ENCODE measurements around the gene ANKRD42. TPM values are rescaled to one million over a fixed set of nuclear protein-coding genes. Genes with fewer than 3 reads are reported as not detected.

Gene ANKRD42
- total RNA-seq, 1 experiment from 2014 or later: 5.4 TPM

DNA sequence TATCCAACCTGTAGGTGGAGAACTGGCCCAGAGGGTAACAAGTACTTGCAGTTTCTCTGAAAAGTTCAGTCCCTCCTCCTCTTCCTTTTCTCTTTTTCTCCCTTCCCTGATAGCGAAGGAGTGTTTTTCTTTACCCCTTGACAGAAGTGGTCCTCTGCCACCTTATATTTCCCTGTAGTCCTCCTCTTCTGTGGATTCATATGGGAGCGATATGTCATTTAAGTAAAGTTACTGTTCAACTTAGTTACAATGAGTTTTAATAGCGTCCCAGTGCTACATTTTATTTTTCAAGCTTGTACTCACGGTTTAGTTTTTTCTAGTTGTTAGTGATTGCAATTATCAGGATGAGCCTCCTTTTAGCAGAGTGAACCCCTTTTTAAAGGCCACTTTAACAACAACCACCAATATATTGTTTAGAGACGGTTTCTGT, 35.1 kb upstream of the ANKRD42 start:
- Histone ChIP-seq H4K20me1 (ENCODE audit: insufficient read depth) (peaks cover 27% of the 10 kb centered on the region; the same call in 1 of the 2 replicates), H2AFZ (ENCODE audit: low read depth, low read length, poor library complexity, severe bottlenecking) (no peak overlapping the region), H3K9me3 (ENCODE audit: control insufficient read depth in 1 of 2, insufficient read depth in 1 of 2, low read depth in 1 of 2, low read length in 2 of 2) (no peaks in the 10 kb centered on the region), H3K27ac (ENCODE audit: low read depth, low read length) (peak overlapping the region; percentile 88), H3K4me1 (ENCODE audit: control insufficient read depth in 1 of 2, insufficient read depth in 2 of 2, low read length in 2 of 2) (peaks cover 5 to 28% of the 10 kb centered on the region in 2 experiments; a peak in 3 of 4 replicates), H3K27me3 (ENCODE audit: insufficient read depth, low read length) (no peaks in the 10 kb centered on the region), H3K79me2 (ENCODE audit: insufficient read depth, low read length) (peaks cover 64% of the 10 kb centered on the region), H3K36me3 (ENCODE audit: control insufficient read depth in 1 of 2, insufficient read depth in 2 of 2, low read length in 2 of 2) (peaks cover 19% of the 10 kb centered on the region in 2 experiments), H3K4me3 (replicated peaks in 1 of 2; ENCODE audit: low read depth in 1 of 2, low read length in 2 of 2) (peak overlapping the region; percentile 96 to 97), H3K9me2 (ENCODE audit: insufficient read depth) (no peaks in the 10 kb centered on the region), H3K4me2 (ENCODE audit: low read length) (peak overlapping the region; percentile 91), H3K9ac (ENCODE audit: low read length) (peak overlapping the region; percentile 96)
- TF ChIP-seq SRF (IDR thresholded peaks at IDR 0.05; ENCODE audit: low read depth) (no peak), YY1 (IDR thresholded peaks at IDR 0.05; ENCODE audit: extremely low read depth, insufficient replicate concordance, low read depth, low read length) (no peak), JUND (IDR thresholded peaks at IDR 0.05) (0 out of 2 replicates have a peak, but pooled peaks have one; percentile 4), EZH2phosphoT487 (IDR thresholded peaks at IDR 0.05; ENCODE audit: borderline replicate concordance) (no peak), POLR2A (IDR thresholded peaks at IDR 0.05; ENCODE audit: borderline replicate concordance, extremely low read depth, insufficient read depth, insufficient read length) (no peak), SP1 (IDR thresholded peaks at IDR 0.05; ENCODE audit: low read depth) (no peak), POLR2AphosphoS5 (IDR thresholded peaks at IDR 0.05; ENCODE audit: low read depth, low read length) (no peak), ZNF274 (IDR thresholded peaks at IDR 0.05; ENCODE audit: low read depth, low read length) (no peak), ZFX (IDR thresholded peaks at IDR 0.05) (no peak), TCF7L2 (IDR thresholded peaks at IDR 0.05; ENCODE audit: borderline replicate concordance, extremely low read depth, insufficient read depth, insufficient read length) (no peak), EZH2 (IDR thresholded peaks at IDR 0.05) (no peak), RAD21 (IDR thresholded peaks at IDR 0.05; ENCODE audit: low read depth) (no peak), SIN3A (IDR thresholded peaks at IDR 0.05; ENCODE audit: low read depth) (0 out of 2 replicates have a peak, but pooled peaks have one; percentile 27), EGR1 (IDR thresholded peaks at IDR 0.05; ENCODE audit: low read depth) (no peak)
- TF ChIP-seq, protein P1, sequence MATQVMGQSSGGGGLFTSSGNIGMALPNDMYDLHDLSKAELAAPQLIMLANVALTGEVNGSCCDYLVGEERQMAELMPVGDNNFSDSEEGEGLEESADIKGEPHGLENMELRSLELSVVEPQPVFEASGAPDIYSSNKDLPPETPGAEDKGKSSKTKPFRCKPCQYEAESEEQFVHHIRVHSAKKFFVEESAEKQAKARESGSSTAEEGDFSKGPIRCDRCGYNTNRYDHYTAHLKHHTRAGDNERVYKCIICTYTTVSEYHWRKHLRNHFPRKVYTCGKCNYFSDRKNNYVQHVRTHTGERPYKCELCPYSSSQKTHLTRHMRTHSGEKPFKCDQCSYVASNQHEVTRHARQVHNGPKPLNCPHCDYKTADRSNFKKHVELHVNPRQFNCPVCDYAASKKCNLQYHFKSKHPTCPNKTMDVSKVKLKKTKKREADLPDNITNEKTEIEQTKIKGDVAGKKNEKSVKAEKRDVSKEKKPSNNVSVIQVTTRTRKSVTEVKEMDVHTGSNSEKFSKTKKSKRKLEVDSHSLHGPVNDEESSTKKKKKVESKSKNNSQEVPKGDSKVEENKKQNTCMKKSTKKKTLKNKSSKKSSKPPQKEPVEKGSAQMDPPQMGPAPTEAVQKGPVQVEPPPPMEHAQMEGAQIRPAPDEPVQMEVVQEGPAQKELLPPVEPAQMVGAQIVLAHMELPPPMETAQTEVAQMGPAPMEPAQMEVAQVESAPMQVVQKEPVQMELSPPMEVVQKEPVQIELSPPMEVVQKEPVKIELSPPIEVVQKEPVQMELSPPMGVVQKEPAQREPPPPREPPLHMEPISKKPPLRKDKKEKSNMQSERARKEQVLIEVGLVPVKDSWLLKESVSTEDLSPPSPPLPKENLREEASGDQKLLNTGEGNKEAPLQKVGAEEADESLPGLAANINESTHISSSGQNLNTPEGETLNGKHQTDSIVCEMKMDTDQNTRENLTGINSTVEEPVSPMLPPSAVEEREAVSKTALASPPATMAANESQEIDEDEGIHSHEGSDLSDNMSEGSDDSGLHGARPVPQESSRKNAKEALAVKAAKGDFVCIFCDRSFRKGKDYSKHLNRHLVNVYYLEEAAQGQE (IDR thresholded peaks at IDR 0.05; ENCODE audit: low read depth): no peak
- RAD21 ChIA-PET (ENCODE audit: low non-redundant PET in 1 of 2, low total read pairs in 2 of 2, uncharacterized antibody in 2 of 2, unreplicated experiment in 2 of 2): no interaction called here
- BruUV-seq (replicated peaks): no TSS peak
- DNase-seq (ENCODE audit: low read depth, low spot score) (no peak), ATAC-seq (no peak)
- intact Hi-C loops (cut with micrococcal nuclease): loop anchor here (5.0 kb wide), 1 partner anchor 34 kb away; the partner anchor contains the start of gene ANKRD42
- POLR2A ChIA-PET: interaction anchor here (0.5 kb wide), 1 partner anchor 173 kb away, joined by 3 read pairs; no protein-coding TSS in a partner anchor
- CTCF ChIA-PET: no interaction called here

Measured in HCT116 (cell line).